GM06990 (cell line): ENCODE results near the gene AFAP1L2.

Experiments
- DNase-seq: peaks from one replicate; pipeline ENCODE4 v3.0.0-alpha.2; 2011; ENCODE audit not compliant: insufficient read length; ENCODE audit errors: extremely low read depth
- H3K27me3 ChIP-seq: replicated peaks from 2 replicates; pipeline ENCODE4 v1.6.0; 2011; ENCODE audit warnings: low read length; ENCODE audit not compliant: control insufficient read depth, insufficient read depth
- H3K36me3 ChIP-seq: 2 replicates; pipeline ENCODE4 v1.5.1; 2011; ENCODE audit warnings: low read length; ENCODE audit not compliant: control insufficient read depth, insufficient read depth
- H3K4me3 ChIP-seq: replicated peaks from 2 replicates; pipeline ENCODE4 v1.5.1; 2011; ENCODE audit warnings: low read depth, mild to moderate bottlenecking, control low read depth, low read length
- TF ChIP-seq, protein P1 (sequence below): IDR thresholded peaks from 2 replicates; pipeline ENCODE4 v1.5.1; 2011; ENCODE audit warnings: low read length, control low read depth, mild to moderate bottlenecking, inconsistent platforms; ENCODE audit not compliant: insufficient read depth, poor library complexity, severe bottlenecking

The AFAP1L2 gene

DNA sequence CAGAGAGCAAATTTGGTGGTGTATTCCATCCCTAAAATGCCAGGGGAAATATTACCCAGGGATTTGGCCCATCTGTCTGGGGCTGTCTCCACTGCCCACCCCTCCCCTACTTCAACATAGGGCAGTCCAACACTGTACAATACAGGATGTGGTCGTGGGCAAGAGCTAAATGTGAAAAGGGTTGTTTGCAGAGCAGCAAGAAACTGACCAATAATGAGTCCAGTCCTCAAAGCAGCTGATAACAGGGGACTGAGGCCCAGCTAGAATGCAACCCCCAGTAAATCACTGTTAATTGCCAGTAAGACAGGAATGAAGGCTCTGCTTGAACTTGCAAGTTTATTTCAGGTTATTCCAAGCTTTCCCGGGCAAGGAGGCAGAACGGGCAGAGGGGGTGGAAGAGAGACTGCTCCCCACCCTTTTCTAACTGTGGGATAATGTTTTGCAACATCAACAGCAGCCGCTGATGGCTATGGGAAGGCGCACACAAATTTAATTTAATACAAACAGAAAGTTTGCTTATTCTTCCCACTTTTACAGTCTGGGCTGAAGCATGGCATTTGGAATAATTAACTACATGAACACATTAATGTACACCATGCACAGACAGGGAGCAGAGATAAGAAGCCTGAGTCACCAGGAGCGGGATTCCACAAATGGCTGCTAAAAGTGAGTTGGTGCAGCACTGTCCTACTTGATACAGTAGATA lies 36.8 kb downstream of the AFAP1L2 start:
- no peaks in the 10 kb centered on the region for H3K36me3 ChIP-seq
- no peaks in the 10 kb centered on the region for H3K27me3 ChIP-seq
- no peak overlapping the region for H3K4me3 ChIP-seq
- TF ChIP-seq, protein P1, sequence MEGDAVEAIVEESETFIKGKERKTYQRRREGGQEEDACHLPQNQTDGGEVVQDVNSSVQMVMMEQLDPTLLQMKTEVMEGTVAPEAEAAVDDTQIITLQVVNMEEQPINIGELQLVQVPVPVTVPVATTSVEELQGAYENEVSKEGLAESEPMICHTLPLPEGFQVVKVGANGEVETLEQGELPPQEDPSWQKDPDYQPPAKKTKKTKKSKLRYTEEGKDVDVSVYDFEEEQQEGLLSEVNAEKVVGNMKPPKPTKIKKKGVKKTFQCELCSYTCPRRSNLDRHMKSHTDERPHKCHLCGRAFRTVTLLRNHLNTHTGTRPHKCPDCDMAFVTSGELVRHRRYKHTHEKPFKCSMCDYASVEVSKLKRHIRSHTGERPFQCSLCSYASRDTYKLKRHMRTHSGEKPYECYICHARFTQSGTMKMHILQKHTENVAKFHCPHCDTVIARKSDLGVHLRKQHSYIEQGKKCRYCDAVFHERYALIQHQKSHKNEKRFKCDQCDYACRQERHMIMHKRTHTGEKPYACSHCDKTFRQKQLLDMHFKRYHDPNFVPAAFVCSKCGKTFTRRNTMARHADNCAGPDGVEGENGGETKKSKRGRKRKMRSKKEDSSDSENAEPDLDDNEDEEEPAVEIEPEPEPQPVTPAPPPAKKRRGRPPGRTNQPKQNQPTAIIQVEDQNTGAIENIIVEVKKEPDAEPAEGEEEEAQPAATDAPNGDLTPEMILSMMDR = no peak
- no peak for DNase-seq

DNA sequence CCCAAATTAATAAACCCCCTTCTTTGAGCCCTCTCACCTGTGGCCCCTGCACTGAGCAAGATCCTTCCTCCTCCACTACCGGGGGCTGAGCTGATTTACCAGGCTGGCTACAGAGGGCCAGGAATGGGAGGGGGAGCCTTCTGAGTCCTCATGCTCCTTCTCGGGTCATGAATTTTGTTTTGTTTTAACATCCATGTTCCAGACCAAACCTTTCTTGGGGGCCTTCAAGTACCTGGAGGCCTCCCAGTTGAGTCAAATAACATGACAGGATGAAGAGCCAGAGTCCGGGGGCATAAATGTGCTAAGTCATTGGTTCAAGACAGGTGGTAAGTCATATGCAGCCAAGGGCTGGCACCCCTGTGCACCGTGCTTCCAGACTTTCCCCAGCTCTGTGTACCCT lies 39.6 kb downstream of the AFAP1L2 start:
- no peak for DNase-seq
- Histone ChIP-seq H3K4me3 (no peak overlapping the region), H3K36me3 (no peaks in the 10 kb centered on the region), H3K27me3 (no peaks in the 10 kb centered on the region)
- TF ChIP-seq, protein P1 = no peak

- Histone ChIP-seq H3K27me3 (no peaks in the 10 kb centered on the region), H3K36me3 (no peaks in the 10 kb centered on the region), H3K4me3 (no peak overlapping the region)
- TF ChIP-seq, protein P1 = no peak
- no peak for DNase-seq
Observed at GRCh38 chr10:114363745-114364454, 40.4 kb downstream of the AFAP1L2 start.

- Histone ChIP-seq H3K4me3 (no peak overlapping the region), H3K36me3 (no peaks in the 10 kb centered on the region), H3K27me3 (no peaks in the 10 kb centered on the region)
- TF ChIP-seq, protein P1 = no peak
- no peak for DNase-seq
Observed at GRCh38 chr10:114362826-114363355, 41.4 kb downstream of the AFAP1L2 start.

GRCh38 chr10:114359953-114360345 lies 44.4 kb downstream of the AFAP1L2 start:
- DNase-seq = no peak
- Histone ChIP-seq H3K4me3 (no peak overlapping the region), H3K36me3 (no peaks in the 10 kb centered on the region), H3K27me3 (no peaks in the 10 kb centered on the region)
- TF ChIP-seq, protein P1 = no peak
